Measurements from ENCODE around the gene CRB3.

CRB3 gene

GRCh38 chr19:6482343-6482686, 18.2 kb downstream of the CRB3 start:
- Mint-ChIP-seq H3K4me3 (peak overlapping the region; percentile 91 to 98), H3K27me3 (no peaks in the 10 kb centered on the region), H3K9me3 (no peaks in the 10 kb centered on the region), H3K36me3 (peaks cover 1 to 5% of the 10 kb centered on the region in 2 donors), H3K4me1 (peaks cover 17 to 27% of the 10 kb centered on the region in 2 donors), H3K27ac (peak overlapping the region; percentile 97)
- no peak for DNase-seq
- ATAC-seq (replicated peaks) = no peak

GRCh38 chr19:6483235-6483634, 19.2 kb downstream of the CRB3 start:
- no peak overlapping the region for H3K4me3 Mint-ChIP-seq
- no peak for ATAC-seq (replicated peaks)
- H3K27ac Mint-ChIP-seq = peak overlapping the region; percentile 11

GRCh38 chr19:6484230-6484629, 20.2 kb downstream of the CRB3 start:
- DNase-seq = no peak
- peaks cover 1 to 4% of the 10 kb centered on the region in 2 donors for H3K36me3 Mint-ChIP-seq
- H3K4me1 Mint-ChIP-seq = peaks cover 19 to 29% of the 10 kb centered on the region in 2 donors
- H3K9me3 Mint-ChIP-seq = no peaks in the 10 kb centered on the region
- no peak for ATAC-seq (replicated peaks)
- H3K4me3 Mint-ChIP-seq = no peak overlapping the region
- no peaks in the 10 kb centered on the region for H3K27me3 Mint-ChIP-seq
- no peak overlapping the region for H3K27ac Mint-ChIP-seq

More at GRCh38 chr19:6483235-6483634, 19.2 kb downstream of the CRB3 start:
- Mint-ChIP-seq H3K9me3 (no peaks in the 10 kb centered on the region), H3K27me3 (no peaks in the 10 kb centered on the region), H3K4me1 (peaks cover 17 to 27% of the 10 kb centered on the region in 2 donors), H3K36me3 (peaks cover 1 to 4% of the 10 kb centered on the region in 2 donors)
- DNase-seq = no peak

DNA sequence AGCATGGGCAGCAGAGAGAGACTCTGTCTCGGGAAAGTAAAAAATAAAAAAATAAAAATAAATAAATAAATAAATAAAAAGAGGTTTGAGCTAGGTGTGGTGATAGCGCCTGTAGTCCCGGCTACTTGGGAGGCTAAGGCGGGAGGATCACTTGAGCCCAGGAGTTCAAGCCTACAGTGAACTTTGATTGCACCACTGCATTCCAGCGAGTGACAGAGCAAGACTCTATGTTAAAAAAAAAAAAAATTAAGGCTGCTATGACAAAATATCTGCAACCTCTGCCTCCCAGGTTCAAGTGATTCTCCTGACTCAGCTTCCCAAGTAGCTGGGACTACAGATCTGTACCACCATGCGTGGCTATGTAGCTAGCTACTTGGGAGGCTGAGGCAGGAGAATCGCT, 20.8 kb downstream of the CRB3 start:
- H3K4me1 Mint-ChIP-seq = peaks cover 21 to 33% of the 10 kb centered on the region in 2 donors
- H3K36me3 Mint-ChIP-seq = peaks cover 1 to 4% of the 10 kb centered on the region in 2 donors
- DNase-seq = no peak
- no peaks in the 10 kb centered on the region for H3K9me3 Mint-ChIP-seq
- ATAC-seq (replicated peaks) = no peak
- H3K4me3 Mint-ChIP-seq = no peak overlapping the region
- no peak overlapping the region for H3K27ac Mint-ChIP-seq
- H3K27me3 Mint-ChIP-seq = no peaks in the 10 kb centered on the region

DNA sequence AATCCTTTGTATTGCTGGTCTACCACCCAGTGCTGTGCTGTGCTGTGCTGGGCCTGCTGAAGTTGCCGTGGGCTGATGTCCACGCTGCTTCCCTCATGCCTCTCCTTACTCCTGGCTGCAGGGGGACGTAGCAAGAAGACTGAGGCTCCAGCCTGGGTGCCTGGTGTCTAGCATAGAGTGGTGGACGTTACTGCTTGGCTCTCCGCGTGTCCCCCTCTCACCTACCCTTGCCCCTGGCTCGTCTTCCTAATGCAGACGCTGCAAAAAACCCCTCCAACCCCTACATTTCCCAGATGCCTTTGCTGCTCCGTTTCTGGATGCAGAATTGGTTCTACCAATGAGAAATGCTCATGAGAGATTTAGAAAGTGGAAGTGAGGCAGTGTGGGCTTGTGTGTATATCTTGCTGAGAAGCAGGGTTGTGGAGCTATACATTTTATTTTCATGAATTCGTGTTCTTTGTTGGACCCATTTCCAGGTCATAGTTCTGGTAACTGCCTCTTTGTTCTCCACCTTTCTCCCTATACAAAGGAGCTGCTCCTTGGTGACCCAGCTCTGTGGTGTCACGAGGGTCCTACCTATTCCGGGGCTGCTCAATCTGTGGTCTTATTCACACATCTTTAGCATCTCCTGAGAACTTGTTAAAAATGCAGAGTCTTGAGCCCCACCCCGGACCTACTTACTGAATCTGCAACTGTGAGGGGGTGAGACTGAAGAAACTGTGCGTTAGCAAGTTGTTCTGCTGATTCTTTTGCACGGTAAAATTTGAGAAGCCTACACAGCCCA, 25.4 kb downstream of the CRB3 start:
- H3K4me3 Mint-ChIP-seq = peak overlapping the region; percentile 75 to 76
- peaks cover 0 to 2% of the 10 kb centered on the region in 2 donors for H3K36me3 Mint-ChIP-seq
- no peak for DNase-seq
- H3K9me3 Mint-ChIP-seq = peaks cover 3 to 5% of the 10 kb centered on the region in 2 donors
- peak overlapping the region; percentile 57 for H3K27ac Mint-ChIP-seq
- H3K27me3 Mint-ChIP-seq = peaks cover 0 to 3% of the 10 kb centered on the region in 2 donors
- ATAC-seq (replicated peaks) = peak; percentile 93 to 95
- H3K4me1 Mint-ChIP-seq = peaks cover 9 to 15% of the 10 kb centered on the region in 2 donors

GRCh38 chr19:6490134-6490533, 26.1 kb downstream of the CRB3 start:
- Mint-ChIP-seq H3K9me3 (peaks cover 3 to 5% of the 10 kb centered on the region in 2 donors), H3K4me1 (peaks cover 9 to 15% of the 10 kb centered on the region in 2 donors), H3K27me3 (peaks cover 0 to 3% of the 10 kb centered on the region in 2 donors), H3K36me3 (peaks cover 0 to 6% of the 10 kb centered on the region in 2 donors), H3K4me3 (peak overlapping the region; percentile 75 to 76), H3K27ac (peak overlapping the region; percentile 33)
- ATAC-seq (replicated peaks) (no peak), DNase-seq (no peak)

DNA sequence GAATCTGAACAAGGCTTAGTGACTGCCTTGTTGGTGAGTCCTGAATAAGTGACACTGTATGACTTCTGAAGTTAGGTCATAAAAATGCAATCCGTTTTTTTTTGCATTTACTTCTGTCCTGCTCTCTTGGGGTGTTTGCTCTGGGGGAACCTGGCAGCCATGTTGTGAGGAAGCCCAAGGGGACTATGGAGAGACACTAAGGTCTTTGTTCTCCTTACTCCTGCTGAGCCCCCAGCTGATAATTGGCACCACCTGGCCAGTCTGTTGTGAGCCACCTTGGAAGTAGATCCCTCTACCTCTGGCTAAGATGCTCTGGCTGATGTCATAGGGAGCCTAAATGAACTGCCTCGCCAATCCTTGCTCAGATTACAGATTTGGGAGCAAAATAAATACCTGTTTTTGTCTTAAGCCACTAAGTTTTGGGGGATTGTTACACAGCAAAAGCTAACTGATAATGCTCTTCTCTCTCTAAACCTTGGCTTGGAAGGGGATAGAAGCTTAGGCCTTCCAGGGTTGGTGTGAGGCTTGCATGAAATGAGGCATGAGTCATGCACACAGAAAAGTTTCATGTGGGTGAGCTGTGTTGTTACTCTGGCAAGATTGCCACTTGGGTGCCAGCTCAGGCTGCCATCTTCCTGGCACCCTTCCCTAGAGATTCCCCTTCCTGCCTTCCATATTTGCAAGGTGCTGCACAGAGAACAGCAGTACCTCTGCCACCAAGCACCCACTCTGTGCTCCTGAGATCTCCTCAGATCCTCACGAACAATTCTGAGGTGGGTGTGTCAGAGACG, 27.9 kb downstream of the CRB3 start:
- DNase-seq (no peak), ATAC-seq (replicated peaks) (no peak)
- Mint-ChIP-seq H3K4me1 (peaks cover 9 to 15% of the 10 kb centered on the region in 2 donors), H3K36me3 (peaks cover 0 to 6% of the 10 kb centered on the region in 2 donors), H3K27me3 (peaks cover 0 to 3% of the 10 kb centered on the region in 2 donors), H3K9me3 (peaks cover 3 to 5% of the 10 kb centered on the region in 2 donors), H3K27ac (no peak overlapping the region), H3K4me3 (no peak overlapping the region)

GRCh38 chr19:6494438-6495036, 30.5 kb downstream of the CRB3 start:
- Mint-ChIP-seq H3K9me3 (peaks cover 3 to 5% of the 10 kb centered on the region in 2 donors), H3K36me3 (peaks cover 0 to 6% of the 10 kb centered on the region in 2 donors), H3K4me1 (peaks cover 8 to 18% of the 10 kb centered on the region in 2 donors), H3K27ac (no peak overlapping the region), H3K27me3 (peaks cover 0 to 3% of the 10 kb centered on the region in 2 donors), H3K4me3 (no peak overlapping the region)
- ATAC-seq (replicated peaks) (no peak), DNase-seq (no peak)

DNA sequence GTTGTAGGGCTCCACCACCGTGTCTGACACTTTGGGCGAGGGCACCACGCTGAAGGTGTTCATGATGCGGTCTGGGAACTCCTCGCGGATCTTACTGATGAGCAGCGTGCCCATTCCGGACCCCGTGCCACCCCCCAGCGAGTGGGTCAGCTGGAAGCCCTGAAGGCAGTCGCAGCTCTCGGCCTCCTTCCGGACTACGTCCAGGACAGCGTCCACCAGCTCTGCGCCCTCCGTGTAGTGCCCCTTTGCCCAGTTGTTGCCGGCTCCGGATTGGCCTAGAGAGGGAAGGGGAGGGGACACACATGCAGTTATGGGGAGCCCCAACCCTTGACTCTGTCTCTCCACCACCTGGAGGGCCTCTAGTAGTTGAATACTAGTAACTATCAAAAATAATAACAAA, 31.9 kb downstream of the CRB3 start:
- Mint-ChIP-seq H3K4me3 (no peak overlapping the region), H3K27me3 (peaks cover 2 to 4% of the 10 kb centered on the region in 2 donors), H3K27ac (no peak overlapping the region), H3K4me1 (peaks cover 3 to 8% of the 10 kb centered on the region in 2 donors), H3K36me3 (peaks cover 0 to 6% of the 10 kb centered on the region in 2 donors), H3K9me3 (peaks cover 3 to 5% of the 10 kb centered on the region in 2 donors)
- DNase-seq (no peak), ATAC-seq (replicated peaks) (no peak)

- peaks cover 10 to 21% of the 10 kb centered on the region in 2 donors for H3K4me1 Mint-ChIP-seq
These were observed 34.4 kb downstream of the CRB3 start for GRCh38 chr19:6498294-6499036.

GRCh38 chr19:6499052-6499790, 35.1 kb downstream of the CRB3 start:
- no peak for DNase-seq
- Mint-ChIP-seq H3K9me3 (no peaks in the 10 kb centered on the region), H3K4me3 (no peak overlapping the region), H3K27ac (no peak overlapping the region), H3K36me3 (peaks cover 0 to 6% of the 10 kb centered on the region in 2 donors), H3K4me1 (peaks cover 10 to 21% of the 10 kb centered on the region in 2 donors), H3K27me3 (peaks cover 12 to 22% of the 10 kb centered on the region in 2 donors)
- no peak for ATAC-seq (replicated peaks)

More at GRCh38 chr19:6498294-6499036, 34.4 kb downstream of the CRB3 start:
- DNase-seq = no peak
- Mint-ChIP-seq H3K27me3 (peaks cover 9 to 18% of the 10 kb centered on the region in 2 donors), H3K27ac (peak overlapping the region; percentile 26), H3K4me3 (no peak overlapping the region), H3K9me3 (no peaks in the 10 kb centered on the region), H3K36me3 (peaks cover 0 to 6% of the 10 kb centered on the region in 2 donors)
- no peak for ATAC-seq (replicated peaks)

- ATAC-seq (replicated peaks) (no peak), DNase-seq (no peak)
- Mint-ChIP-seq H3K27ac (peak overlapping the region; percentile 42), H3K27me3 (peaks cover 12 to 22% of the 10 kb centered on the region in 2 donors), H3K36me3 (no peaks in the 10 kb centered on the region), H3K9me3 (no peaks in the 10 kb centered on the region), H3K4me3 (peak overlapping the region; percentile 71 to 83), H3K4me1 (peaks cover 10 to 27% of the 10 kb centered on the region in 2 donors)
These were observed 37.0 kb downstream of the CRB3 start for GRCh38 chr19:6500837-6501739.
